ENCODE results near the gene SESTD1. TPM values are rescaled to one million over a fixed set of nuclear protein-coding genes. Genes with fewer than 3 reads are reported as not detected.

Gene SESTD1
- total and polyA plus RNA-seq, 2 of the 13 experiments (the other 11 are each of a cell fraction or from before 2014, with no cell fraction given), result 74.4 to 101 TPM

DNA sequence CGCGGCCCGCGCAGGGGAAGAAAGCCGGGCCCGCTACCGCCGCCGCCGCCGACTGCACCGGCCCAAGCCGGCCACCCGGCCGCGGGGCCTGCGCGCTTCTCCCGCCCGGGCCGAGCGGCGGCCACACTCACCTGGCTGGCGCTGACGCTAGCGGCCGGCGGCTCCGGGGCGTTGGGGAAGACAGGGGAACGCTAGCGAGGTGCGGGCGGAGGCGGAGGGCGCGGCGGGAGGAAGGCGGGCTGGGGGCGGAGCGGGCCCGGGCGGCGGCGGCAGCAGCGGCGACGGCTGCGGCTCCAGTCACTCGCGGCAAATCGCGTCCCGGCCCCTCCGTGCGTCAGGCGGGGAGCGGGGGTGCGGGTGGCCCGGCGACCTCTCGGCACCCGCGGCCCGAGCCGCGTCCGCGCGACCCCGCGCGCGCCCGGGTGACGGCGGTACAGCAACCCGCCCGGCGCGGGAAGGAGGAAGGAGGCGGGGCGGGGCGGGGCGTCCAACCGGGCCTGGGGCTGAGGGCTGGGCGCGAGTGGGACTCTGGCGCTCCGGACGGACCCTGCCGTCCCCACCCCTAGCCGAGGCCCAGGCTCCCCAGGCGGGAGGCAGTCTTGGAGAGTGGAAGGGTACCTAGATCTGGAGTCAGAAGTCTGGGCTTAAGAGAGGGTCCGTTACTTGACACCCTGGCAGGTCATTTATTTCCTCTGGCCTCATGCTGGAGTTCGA lies at the start of gene SESTD1 (continued):
- TF ChIP-seq ZNF138 (CRISPR knock-in tag; IDR thresholded peaks at IDR 0.05; ENCODE audit: low read depth) (0 out of 2 replicates have a peak, but pooled peaks have one; percentile 63), ZNF274 (CRISPR knock-in tag; IDR thresholded peaks at IDR 0.05) (0 out of 2 replicates have a peak, but pooled peaks have one; percentile 19), ZNF839 (CRISPR knock-in tag; IDR thresholded peaks at IDR 0.05; ENCODE audit: borderline replicate concordance) (no peak), ATM (IDR thresholded peaks at IDR 0.05; ENCODE audit: borderline replicate concordance) (no peak), POLR2AphosphoS5 (IDR thresholded peaks at IDR 0.05; ENCODE audit: low read depth, low read length) (peak; percentile 58; the same call in 1 of the 2 replicates), MAZ (IDR thresholded peaks at IDR 0.05; ENCODE audit: borderline replicate concordance, low read depth, low read length) (no peak), MAZ (CRISPR knock-in tag; IDR thresholded peaks at IDR 0.05; ENCODE audit: low read depth) (peak; percentile 69; the same call in 1 of the 2 replicates), SALL1 (CRISPR knock-in tag; IDR thresholded peaks at IDR 0.05) (peak; percentile 70), MED1 (CRISPR knock-in tag; IDR thresholded peaks at IDR 0.05) (peak; percentile 54), PHF8 (CRISPR knock-in tag; IDR thresholded peaks at IDR 0.05) (peak; percentile 61), YEATS2 (CRISPR knock-in tag; IDR thresholded peaks at IDR 0.05; ENCODE audit: borderline replicate concordance) (peak; percentile 30; the same call in 1 of the 2 replicates), ESRRA (CRISPR knock-in tag; IDR thresholded peaks at IDR 0.05; ENCODE audit: low read depth) (peak; percentile 17; the same call in 1 of the 2 replicates), ZNF629 (CRISPR knock-in tag; conservative IDR thresholded peaks at IDR 0.05) (0 out of 2 replicates have a peak, but pooled peaks have one; percentile 5), TBX3 (IDR thresholded peaks at IDR 0.05; ENCODE audit: borderline replicate concordance) (0 out of 2 replicates have a peak, but pooled peaks have one; percentile 8), GATAD1 (CRISPR knock-in tag; IDR thresholded peaks at IDR 0.05) (peak; percentile 9; the same call in 1 of the 2 replicates)
- TF ChIP-seq, protein P1, sequence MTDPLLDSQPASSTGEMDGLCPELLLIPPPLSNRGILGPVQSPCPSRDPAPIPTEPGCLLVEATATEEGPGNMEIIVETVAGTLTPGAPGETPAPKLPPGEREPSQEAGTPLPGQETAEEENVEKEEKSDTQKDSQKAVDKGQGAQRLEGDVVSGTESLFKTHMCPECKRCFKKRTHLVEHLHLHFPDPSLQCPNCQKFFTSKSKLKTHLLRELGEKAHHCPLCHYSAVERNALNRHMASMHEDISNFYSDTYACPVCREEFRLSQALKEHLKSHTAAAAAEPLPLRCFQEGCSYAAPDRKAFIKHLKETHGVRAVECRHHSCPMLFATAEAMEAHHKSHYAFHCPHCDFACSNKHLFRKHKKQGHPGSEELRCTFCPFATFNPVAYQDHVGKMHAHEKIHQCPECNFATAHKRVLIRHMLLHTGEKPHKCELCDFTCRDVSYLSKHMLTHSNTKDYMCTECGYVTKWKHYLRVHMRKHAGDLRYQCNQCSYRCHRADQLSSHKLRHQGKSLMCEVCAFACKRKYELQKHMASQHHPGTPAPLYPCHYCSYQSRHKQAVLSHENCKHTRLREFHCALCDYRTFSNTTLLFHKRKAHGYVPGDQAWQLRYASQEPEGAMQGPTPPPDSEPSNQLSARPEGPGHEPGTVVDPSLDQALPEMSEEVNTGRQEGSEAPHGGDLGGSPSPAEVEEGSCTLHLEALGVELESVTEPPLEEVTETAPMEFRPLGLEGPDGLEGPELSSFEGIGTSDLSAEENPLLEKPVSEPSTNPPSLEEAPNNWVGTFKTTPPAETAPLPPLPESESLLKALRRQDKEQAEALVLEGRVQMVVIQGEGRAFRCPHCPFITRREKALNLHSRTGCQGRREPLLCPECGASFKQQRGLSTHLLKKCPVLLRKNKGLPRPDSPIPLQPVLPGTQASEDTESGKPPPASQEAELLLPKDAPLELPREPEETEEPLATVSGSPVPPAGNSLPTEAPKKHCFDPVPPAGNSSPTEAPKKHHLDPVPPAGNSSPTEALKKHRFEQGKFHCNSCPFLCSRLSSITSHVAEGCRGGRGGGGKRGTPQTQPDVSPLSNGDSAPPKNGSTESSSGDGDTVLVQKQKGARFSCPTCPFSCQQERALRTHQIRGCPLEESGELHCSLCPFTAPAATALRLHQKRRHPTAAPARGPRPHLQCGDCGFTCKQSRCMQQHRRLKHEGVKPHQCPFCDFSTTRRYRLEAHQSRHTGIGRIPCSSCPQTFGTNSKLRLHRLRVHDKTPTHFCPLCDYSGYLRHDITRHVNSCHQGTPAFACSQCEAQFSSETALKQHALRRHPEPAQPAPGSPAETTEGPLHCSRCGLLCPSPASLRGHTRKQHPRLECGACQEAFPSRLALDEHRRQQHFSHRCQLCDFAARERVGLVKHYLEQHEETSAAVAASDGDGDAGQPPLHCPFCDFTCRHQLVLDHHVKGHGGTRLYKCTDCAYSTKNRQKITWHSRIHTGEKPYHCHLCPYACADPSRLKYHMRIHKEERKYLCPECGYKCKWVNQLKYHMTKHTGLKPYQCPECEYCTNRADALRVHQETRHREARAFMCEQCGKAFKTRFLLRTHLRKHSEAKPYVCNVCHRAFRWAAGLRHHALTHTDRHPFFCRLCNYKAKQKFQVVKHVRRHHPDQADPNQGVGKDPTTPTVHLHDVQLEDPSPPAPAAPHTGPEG (CRISPR knock-in tag; IDR thresholded peaks at IDR 0.05), result peak; percentile 53; the same call in 1 of the 2 replicates
- TF ChIP-seq, protein P2, sequence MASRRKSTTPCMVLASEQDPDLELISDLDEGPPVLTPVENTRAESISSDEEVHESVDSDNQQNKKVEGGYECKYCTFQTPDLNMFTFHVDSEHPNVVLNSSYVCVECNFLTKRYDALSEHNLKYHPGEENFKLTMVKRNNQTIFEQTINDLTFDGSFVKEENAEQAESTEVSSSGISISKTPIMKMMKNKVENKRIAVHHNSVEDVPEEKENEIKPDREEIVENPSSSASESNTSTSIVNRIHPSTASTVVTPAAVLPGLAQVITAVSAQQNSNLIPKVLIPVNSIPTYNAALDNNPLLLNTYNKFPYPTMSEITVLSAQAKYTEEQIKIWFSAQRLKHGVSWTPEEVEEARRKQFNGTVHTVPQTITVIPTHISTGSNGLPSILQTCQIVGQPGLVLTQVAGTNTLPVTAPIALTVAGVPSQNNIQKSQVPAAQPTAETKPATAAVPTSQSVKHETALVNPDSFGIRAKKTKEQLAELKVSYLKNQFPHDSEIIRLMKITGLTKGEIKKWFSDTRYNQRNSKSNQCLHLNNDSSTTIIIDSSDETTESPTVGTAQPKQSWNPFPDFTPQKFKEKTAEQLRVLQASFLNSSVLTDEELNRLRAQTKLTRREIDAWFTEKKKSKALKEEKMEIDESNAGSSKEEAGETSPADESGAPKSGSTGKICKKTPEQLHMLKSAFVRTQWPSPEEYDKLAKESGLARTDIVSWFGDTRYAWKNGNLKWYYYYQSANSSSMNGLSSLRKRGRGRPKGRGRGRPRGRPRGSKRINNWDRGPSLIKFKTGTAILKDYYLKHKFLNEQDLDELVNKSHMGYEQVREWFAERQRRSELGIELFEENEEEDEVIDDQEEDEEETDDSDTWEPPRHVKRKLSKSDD (CRISPR knock-in tag; IDR thresholded peaks at IDR 0.05; ENCODE audit: low read depth), result peak; percentile 72; the same call in 1 of the 2 replicates
- TF ChIP-seq, protein P3, sequence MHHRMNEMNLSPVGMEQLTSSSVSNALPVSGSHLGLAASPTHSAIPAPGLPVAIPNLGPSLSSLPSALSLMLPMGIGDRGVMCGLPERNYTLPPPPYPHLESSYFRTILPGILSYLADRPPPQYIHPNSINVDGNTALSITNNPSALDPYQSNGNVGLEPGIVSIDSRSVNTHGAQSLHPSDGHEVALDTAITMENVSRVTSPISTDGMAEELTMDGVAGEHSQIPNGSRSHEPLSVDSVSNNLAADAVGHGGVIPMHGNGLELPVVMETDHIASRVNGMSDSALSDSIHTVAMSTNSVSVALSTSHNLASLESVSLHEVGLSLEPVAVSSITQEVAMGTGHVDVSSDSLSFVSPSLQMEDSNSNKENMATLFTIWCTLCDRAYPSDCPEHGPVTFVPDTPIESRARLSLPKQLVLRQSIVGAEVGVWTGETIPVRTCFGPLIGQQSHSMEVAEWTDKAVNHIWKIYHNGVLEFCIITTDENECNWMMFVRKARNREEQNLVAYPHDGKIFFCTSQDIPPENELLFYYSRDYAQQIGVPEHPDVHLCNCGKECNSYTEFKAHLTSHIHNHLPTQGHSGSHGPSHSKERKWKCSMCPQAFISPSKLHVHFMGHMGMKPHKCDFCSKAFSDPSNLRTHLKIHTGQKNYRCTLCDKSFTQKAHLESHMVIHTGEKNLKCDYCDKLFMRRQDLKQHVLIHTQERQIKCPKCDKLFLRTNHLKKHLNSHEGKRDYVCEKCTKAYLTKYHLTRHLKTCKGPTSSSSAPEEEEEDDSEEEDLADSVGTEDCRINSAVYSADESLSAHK (CRISPR knock-in tag; IDR thresholded peaks at IDR 0.05; ENCODE audit: borderline replicate concordance), result no peak

Data from HepG2 (cell line).